GM19324 (cell line): ENCODE results near the gene SOWAHD.
A peak's percentile ranks its signal among the peaks of the same experiment; 100 is the strongest.
"Not testable (repeated sequence)": the region's sequence is repeated elsewhere in the genome, so short reads cannot be mapped to it uniquely, and the experiment has no call there.

Experiments used
- ATAC-seq: cut with Tn5 transposase; IDR thresholded peaks from one replicate; pipeline ENCODE4 v1.9.1; 2021; ENCODE audit warnings: mild to moderate bottlenecking, moderate library complexity; ENCODE audit not compliant: unreplicated experiment, low FRiP score

Gene SOWAHD, protein sequence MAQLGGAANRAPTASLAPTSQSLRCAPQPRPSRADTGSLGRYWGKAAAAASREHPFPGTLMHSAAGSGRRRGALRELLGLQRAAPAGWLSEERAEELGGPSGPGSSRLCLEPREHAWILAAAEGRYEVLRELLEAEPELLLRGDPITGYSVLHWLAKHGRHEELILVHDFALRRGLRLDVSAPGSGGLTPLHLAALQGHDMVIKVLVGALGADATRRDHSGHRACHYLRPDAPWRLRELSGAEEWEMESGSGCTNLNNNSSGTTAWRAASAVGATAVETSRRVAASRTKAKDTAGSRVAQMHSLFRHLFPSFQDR

DNA sequence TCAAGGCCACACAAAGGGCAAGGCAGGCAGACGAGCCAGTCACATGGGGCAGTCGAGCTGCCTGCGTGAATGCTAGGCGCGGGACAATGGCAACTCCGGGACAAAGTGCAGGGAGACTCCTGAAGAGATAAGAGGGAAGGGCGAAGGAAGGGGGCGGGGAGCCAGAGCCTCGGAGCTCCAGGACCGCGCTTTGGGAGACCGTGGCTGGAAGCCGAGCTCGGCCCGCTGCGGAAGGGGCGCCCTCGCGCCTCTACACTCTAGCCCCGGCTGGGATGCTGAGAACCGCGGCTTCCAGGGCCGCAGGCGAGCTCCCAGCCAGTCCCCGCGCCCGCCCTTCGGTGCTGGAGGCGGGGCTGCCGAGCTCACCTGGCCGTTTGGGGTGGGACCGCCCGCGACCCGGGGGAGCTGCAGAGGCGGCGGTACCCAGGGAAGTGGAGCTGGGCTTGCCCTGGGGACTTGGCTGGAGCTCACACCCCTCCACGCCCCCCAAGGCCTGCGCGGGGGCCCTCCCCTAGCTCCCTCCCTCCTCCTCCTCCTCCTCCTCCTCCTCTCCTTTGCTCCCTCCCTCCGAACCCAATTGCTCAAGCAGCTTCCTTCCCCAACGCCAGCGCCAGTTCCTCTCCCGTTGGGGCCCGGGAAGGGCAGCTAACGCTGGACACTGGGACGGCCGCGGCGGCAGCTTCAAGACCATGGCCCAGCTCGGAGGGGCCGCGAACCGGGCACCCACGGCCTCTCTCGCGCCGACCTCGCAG is at the start of gene SOWAHD:
SOWAHD (plus strand) TSS at position 610 of the 752 bp plus-strand sequence; CDS start at position 690, 80 bp downstream.
- no peak for ATAC-seq

DNA sequence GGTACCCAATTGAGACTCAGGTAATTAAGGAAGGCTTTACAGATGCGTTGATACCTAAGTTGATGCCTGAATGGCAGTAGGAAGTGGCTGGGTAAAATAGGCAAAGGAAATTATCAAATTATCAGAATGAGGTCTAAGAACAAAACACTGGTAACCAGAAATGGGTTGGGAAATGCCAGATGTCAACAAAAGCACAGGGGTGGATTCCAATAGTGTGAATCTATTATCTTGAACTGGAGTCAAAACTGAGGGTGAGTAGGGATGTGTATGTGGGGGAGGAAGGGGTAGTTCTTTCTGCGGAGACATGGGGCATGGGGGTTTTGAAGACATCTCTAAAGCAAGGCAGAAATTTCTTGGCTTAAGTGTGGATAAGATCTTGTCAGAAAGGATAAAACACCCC is 49.5 kb upstream of the SOWAHD start:
- ATAC-seq: no peak

DNA sequence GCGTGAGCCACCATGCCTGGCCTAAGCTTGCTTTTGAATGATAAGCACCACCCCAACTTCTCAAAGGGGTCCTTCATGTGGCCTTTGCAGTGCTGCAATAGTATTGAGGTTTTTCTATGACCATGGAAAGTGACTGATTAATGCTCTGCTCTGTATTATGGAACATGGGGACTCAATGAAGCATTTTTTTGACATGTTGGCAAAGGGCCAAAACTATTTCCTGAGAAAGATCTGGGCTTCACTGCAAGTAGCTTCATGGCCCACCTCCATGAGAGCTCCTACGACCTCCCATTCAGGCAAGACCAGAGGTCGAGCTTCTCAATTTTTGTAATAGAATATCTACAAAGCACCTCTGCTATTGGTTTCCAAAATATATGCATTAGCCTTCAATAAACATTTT is 48.8 kb upstream of the SOWAHD start:
- no peak for ATAC-seq

DNA sequence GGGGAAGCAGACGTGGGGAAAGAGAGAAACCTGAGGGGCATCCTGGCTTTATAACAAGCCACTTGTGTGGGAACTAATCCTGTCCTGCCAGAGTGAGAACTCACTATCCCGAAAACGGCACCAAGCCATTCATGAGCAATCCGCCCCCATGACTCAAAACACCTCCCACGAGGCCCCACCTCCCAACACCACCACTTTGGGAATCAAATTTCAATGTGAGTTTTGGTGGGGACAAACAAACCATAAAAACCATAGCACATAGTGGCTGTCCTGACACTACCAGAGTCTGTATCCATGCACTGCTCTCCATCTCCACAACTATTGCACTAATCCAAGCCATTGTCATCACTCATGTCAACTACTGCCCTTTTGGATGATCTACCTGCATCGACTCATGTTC is 36.9 kb upstream of the SOWAHD start:
- ATAC-seq: no peak

DNA sequence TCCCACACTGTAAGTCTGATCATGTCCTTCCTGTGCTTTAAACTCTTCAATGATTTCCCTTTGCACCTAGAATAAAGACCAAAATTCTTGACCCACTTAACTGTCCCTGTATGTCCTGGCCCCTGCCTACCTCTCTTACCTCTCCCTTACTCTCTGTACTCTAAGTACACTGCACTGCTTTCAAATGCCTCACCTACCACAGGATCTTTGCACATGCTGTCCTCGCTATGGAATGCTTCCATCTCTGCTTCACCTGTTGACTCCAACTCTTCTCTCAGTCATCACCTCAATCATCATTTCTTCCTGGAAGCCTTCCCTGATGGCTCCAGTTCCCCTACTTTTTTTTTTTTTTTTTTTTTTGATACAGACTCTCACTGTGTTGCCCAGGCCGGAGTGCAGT is 36.5 kb upstream of the SOWAHD start:
- no peak for ATAC-seq

DNA sequence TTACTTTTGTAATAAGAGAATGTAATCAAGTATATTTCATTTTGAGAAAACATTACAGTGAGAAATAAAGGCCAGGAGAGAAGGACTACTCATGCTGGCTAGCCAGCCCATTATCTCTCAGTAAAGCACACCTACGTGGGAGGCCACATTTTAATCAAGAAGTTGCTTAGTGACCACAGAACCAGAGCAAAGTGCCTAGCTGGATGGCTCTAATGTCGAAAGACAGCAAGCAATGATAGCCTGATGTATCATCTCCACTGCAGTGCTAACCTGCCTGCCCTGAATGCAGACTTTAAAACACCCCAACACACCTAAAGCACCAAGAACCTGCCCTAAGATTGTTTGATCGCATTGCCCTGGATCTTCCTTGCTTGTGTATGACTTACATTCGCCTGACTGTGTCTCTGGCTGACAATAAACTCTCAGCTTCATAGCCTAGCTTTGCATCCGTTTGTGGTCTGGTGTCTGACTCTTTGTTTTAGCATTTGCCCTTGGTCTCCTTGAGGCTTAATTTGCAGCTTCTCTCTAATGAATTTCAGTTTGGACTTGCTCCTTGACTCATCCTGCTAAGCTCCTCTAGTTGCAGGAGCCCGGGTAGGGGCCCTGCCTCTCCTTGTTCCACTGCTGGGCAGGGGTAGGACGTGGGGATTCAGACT is 31.4 kb upstream of the SOWAHD start:
- ATAC-seq: no peak

DNA sequence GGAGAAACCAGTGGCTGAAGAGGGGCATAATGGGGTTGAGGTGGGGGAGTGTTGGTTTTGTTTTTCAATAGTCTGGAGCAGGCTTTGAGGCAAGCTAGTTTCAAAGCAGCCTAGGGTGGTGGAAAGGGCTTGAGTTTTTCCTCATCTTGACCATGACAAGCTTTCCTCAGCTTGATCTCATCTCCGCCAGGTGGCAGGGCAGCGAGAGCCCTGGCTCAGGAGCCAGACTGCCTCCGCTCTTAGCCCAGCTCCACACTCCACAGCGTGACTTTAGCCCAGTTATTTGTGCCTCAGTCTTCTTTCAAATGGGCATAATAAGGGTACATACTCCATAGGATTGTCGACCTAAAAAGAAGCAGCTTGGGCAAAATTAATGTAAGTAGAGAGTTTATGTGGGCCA is 29.9 kb upstream of the SOWAHD start:
- no peak for ATAC-seq

DNA sequence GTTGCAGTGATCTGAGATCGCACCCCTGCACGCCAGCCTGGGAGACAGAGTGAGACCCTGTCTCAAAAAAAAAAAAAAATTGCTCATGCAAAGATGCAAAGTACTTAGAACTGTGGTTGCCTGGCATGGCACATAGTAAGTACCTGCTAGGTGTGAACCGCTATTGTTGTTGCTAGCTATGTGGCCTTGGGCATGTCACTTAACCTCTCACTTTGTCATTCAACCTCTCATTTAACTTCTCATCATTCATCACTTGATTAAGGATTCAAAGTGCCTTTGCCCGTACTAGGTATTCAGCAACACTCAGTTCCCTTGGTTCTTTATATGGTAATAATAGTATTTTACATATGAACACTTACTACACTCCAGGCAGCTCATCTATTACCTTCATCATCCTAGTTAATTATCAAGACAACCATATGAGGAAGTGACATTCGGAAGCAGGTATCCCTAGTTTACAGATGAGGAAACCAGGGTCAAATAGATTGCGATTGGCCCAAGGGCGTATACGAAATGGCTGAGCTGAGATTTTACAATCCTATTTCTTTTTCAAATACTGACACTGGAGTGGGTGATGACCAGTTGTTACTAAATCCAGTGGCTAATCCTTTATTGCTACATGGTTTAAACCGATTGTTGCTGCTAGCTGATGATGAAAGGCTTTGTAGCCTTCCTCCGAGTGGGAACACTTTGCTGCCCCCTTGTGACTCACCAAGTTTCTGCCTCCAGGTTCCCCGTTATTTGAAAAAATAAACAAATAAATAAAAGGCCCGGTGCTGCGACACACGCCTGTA is 28.8 kb upstream of the SOWAHD start:
- no peak for ATAC-seq

DNA sequence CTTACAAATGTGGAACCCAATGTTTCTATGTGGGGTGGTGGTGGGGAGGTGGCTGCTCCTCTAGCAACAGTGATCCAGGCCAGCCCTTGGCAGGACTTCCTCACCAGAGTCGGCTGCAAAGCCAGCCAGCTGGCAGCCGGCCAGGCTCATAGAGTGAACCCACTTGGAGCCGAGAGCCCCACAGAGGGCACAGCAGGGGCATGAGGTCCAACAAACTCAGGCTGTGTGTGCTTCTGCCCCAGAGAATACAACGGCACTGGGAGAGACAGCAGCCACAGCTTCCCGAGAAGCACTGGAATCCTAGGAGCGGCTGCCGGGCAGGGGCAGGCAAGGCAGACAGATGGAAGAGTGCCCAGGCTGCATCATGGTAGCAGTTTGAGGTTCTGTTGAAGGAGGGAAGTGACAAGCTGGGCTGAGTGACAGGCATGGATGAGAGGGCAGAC is 23.5 kb upstream of the SOWAHD start:
- no peak for ATAC-seq

DNA sequence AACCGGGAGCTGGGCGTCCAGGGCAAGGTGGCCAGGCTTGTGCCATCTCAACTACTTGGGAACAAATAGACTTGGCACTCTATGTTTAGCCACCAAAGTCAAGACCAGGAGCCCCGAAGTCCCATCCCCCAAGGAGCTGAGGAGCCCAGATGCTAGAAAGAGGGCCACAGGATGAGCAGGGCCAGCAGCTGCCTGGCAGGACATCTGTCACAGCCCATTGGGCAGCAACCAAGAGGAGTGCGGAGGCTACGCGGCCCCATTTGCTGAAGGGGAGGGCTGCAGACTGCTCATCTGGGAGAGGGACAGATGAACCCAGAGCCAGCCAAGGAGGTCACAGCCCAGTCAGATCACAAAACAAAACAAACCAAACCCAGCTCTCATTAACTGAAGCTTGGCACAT is 22.9 kb upstream of the SOWAHD start:
- ATAC-seq: no peak

DNA sequence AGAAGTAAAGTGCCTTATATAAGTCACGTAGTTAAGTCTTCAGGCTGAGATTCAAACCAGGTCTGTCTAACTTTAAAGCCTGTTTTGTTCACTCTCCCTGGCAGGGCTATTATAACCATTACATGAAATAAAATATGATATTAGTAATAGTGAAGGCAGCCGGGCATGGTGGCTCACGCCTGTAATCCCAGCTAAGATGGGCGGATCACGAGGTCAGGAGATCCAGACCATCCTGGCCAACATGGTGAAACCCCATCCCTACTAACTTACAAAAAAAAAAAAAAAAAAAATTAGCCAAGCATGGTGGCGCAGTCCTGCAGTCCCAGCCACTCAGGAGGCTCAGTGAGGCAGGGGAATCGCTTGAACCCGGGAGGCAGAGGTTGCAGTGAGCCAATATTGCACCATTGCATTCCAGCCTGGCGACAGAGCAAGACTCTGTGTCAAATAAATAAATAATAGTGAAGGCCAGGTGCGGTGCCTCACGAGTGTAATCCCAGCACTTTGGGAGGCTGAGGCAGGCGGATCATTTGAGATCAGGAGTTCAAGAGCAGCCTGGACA is 22.1 kb upstream of the SOWAHD start:
- no peak for ATAC-seq

DNA sequence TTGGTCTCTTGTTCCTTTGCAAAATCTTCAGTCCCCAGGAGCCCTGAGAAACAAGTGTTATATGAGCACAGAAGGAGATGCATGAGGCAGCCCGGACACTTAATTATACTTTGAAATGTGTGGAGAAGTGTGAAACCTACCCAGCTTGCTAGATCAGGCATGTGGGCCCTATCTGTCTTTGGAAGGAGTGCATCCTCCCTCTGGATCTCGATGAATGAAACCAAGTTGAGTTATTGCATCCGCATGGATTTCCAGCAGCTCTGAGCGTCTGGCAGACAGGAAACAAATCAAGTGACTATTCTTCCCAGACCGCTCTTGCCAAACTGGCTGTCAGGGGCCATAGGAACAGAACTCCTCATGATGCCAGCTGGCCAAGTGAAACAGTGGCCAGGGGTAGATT is 19.6 kb upstream of the SOWAHD start:
- ATAC-seq: no peak

DNA sequence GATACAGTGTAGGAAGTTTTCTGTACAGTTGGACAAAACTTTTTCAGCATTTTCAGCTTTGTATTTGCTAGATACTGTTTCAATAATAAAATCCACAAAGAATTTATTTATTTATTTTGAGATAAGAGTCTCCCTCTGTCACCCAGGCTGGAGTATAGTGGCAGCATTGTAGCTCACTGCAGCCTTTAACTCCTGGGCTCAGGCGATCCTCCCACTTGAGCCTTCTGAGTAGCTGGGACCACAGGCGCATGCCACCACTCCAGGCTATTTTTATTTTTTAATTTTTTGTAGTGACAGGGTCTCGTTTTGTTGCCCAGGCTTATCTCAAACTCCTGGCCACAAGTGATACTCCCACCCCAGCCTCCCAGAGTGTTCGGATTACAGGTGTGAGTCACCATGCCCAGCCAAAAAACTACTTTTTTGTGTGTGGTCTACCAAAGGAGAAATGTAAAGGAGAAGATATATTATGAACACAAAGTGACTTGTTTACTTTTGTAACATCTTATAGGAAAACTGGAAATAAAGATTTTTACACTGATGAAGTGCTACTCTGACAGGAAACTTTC is 13.0 kb upstream of the SOWAHD start:
- no peak for ATAC-seq

DNA sequence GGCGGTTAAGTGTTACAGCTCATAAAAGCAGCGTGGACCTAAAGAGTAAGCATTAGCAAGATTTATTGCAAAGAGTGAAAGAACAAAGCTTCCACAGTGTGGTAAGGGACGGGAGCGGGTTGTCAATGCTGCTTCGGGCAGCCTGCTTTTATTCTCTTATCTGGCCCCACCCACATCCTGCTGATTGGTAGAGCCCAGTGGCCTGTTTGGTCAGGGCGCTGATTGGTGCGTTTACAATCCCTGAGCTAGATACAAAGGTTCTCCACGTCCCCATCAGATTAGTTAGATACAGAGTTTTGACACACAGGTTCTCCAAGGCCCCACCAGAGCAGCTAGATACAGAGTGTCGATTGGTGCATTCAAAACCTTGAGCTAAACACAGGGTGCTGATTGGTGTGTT is 8.3 kb upstream of the SOWAHD start:
- not testable (repeated sequence) for ATAC-seq

DNA sequence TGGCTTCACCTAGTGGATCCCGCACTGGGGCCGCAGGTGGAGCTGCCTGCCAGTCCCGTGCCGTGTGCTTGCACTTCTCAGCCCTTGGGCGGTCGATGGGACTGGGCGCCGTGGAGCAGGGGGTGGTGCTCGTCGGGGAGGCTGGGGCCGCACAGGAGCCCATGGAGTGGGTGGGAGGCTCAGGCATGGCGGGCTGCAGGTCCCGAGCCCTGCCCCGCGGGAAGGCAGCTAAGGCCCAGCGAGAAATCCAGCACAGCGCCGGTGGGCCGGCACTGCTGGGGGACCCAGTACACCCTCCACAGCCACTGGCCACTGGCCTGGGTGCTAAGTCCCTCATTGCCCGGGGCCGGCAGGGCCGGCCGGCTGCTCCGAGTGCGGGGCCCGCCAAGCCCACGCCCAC is 7.6 kb upstream of the SOWAHD start:
- not testable (repeated sequence) for ATAC-seq

DNA sequence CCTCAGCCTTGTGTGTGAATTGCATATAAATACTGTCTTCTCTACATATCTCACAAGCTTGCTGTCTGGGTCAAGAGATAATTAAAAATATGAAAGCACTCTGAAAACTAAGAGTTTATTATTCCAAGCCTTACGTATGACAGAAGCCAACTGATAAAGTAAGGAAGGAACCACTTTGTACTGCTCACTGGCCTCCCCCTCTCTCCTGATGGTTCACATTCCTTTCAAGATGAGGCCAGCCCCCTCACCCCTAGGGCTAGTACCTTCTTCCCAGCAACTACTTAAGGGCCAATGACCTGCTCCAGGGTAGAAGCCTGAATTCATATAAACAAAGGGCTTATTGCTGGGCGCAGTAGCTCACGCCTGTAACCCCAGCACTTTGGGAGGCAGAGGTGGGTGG is 5.4 kb upstream of the SOWAHD start:
- ATAC-seq: no peak

DNA sequence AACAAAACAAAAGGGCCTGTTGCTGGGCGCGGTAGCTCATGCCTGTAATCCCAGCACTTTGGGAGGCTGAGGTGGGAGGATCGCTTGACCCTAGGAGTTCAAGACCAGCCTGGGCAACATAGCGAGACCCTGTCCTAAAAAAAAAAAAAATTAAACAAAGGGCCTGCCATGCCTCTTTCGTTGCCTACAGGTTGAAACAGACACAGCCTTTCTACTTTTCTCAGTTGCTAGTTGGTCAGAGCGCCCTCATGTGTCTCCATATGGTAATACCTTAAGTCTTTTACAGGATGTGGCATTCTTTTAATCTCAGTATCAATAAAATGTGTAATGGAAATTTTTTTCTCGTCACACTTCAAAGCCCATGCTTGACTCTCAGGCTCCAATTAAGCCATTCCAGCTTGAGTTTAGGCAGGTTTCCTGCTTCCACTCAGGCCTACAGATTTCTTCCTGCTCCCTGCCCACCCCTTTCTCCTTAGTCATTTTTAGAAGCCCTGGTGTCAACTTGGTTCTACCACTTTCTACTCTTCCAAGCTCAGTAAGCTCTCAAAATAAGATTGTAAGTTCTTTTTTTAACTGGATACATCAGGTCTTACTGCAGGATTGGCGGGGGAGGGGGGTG is 4.6 kb upstream of the SOWAHD start:
- ATAC-seq: no peak

DNA sequence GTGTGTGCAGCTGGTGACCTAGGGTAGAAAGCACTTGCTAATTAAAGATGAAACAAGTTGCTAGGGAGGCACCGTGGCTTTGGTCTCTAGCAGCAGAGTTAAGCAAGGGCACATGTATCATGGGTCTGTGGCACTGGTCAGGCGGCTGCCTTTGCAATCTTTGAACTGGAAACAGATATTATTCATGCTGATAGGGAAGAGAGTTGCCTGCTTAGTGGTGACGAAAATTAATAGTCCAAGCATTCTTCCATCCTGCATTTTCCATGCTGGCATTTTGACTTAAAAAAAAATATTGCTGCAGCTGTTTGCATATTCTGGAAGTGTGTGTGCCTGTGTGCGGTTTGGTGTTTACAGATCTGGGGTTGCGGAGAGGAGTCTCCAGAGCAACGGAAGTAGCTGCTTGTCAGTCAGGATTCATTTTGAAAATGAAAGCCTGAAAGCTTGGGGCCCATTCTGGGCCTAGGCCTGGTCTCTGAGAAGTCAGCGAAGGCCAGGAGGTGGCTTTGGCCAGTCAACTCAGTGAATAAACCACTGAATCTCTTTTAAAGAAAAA is 2.3 kb upstream of the SOWAHD start:
- peak; percentile 88 for ATAC-seq

DNA sequence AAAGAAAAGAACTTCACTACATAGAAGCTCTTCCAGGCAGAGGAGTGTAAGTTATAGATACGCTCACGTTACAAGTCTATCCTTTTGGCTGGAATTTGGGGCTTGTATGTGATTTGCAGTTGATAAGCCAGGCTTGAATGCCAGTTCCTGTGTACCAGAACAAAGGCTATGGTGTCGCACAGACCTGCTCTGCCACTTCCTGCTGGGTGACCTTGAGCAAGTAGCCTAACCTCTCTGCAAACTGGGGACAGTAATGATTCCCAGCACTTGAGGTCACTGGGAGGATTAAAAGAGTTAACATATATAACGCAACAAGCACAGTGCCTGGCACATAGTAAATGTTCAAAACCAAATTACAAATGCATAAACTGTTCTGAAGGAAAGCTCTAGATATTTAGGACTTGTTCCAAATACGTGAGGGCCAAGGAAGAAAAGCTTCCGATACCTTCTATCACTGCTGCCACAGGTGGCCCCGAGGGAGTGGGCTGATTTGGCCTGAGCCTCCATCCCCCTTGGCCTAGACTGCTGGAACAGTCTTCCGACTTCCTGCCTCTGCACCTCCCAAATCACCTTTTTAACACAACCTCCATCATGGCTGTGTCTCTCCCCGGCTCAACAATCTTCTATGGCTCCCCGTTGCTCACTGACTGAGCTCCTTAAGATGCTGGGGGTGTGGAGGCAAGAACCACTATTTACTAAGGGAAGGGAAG is 1.3 kb upstream of the SOWAHD start:
- ATAC-seq: no peak
